ENCODE measurements around the gene SFTA2. TPM values are rescaled to one million over a fixed set of nuclear protein-coding genes. Genes with fewer than 3 reads are reported as not detected.
"Not testable (repeated sequence)": the region's sequence is repeated elsewhere in the genome, so short reads cannot be mapped to it uniquely, and the experiment has no call there.

The SFTA2 gene
- total and polyA plus RNA-seq, 7 donors: 3.6 TPM; not detected in 6

- Histone ChIP-seq H3K4me3 (no peak overlapping the region), H3K36me3 (peaks cover 6 to 18% (median 13%) of the 10 kb centered on the region in 4 donors), H3K9me3 (no peaks in the 10 kb centered on the region), H3K4me1 (peaks cover 0 to 4% (median 2%) of the 10 kb centered on the region in 4 donors), H3K27me3 (no peaks in the 10 kb centered on the region), H3K27ac (no peak overlapping the region)
- no peak for DNase-seq
- TF ChIP-seq POLR2AphosphoS5 (IDR thresholded peaks at IDR 0.05) (no peak), POLR2A (IDR thresholded peaks at IDR 0.05) (no peak), EP300 (IDR thresholded peaks at IDR 0.05) (no peak)
- TF ChIP-seq, protein P1, sequence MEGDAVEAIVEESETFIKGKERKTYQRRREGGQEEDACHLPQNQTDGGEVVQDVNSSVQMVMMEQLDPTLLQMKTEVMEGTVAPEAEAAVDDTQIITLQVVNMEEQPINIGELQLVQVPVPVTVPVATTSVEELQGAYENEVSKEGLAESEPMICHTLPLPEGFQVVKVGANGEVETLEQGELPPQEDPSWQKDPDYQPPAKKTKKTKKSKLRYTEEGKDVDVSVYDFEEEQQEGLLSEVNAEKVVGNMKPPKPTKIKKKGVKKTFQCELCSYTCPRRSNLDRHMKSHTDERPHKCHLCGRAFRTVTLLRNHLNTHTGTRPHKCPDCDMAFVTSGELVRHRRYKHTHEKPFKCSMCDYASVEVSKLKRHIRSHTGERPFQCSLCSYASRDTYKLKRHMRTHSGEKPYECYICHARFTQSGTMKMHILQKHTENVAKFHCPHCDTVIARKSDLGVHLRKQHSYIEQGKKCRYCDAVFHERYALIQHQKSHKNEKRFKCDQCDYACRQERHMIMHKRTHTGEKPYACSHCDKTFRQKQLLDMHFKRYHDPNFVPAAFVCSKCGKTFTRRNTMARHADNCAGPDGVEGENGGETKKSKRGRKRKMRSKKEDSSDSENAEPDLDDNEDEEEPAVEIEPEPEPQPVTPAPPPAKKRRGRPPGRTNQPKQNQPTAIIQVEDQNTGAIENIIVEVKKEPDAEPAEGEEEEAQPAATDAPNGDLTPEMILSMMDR (IDR thresholded peaks at IDR 0.05): no peak
- 84 to 91% methylated on average over 4 of the region's 4 CpGs for WGBS, 2 donors
- intact Hi-C loops (cut with DNase I): no loop called here
Observed at GRCh38 chr6:30903236-30903635, 28.7 kb downstream of the SFTA2 start.

- H3K27ac ChIP-seq: no peak overlapping the region
- WGBS, 2 donors: 30 to 40% methylated on average over 5 of the region's 5 CpGs
- intact Hi-C loops (cut with DNase I): no loop called here
- H3K4me3 ChIP-seq: no peak overlapping the region
- peaks cover 12 to 23% (median 16%) of the 10 kb centered on the region in 4 donors for H3K36me3 ChIP-seq
- no peaks in the 10 kb centered on the region for H3K9me3 ChIP-seq
- peaks cover 0 to 4% (median 2%) of the 10 kb centered on the region in 4 donors for H3K4me1 ChIP-seq
- H3K27me3 ChIP-seq: no peaks in the 10 kb centered on the region
- TF ChIP-seq POLR2AphosphoS5 (IDR thresholded peaks at IDR 0.05) (no peak), POLR2A (IDR thresholded peaks at IDR 0.05) (no peak), EP300 (IDR thresholded peaks at IDR 0.05) (no peak)
- TF ChIP-seq, protein P1 (IDR thresholded peaks at IDR 0.05): no peak
- no peak for DNase-seq
Observed at GRCh38 chr6:30902709-30903108, 29.3 kb downstream of the SFTA2 start.

DNA sequence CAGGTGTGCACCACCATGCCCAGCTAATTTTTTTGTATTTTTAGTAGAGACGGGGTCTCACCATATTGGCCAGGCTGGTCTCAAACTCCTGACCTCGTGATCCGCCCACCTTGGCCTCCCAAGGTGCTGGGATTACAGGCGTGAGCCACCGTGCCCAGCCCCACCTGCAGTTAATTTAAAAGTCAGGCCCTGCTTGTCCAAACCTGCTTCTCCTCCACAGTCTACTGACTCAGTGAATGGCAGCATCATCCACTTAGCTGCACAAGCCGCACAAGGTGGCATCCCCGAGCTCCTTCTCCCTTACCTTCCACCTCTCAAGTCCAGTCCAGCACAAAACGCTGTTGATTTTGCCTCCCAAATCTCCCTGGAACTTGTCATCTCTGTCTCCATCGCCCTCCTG, 29.8 kb downstream of the SFTA2 start:
- H3K36me3 ChIP-seq: peaks cover 17 to 28% (median 20%) of the 10 kb centered on the region in 4 donors
- 72 to 85% methylated on average over 9 of the region's 9 CpGs for WGBS, 2 donors
- intact Hi-C loops (cut with DNase I); H3K4me3 ChIP-seq; H3K27me3 ChIP-seq; H3K4me1 ChIP-seq; H3K27ac ChIP-seq; H3K9me3 ChIP-seq; DNase-seq: not testable (repeated sequence)

- intact Hi-C loops (cut with DNase I): no loop called here
- no peak overlapping the region for H3K27ac ChIP-seq
- H3K9me3 ChIP-seq: no peaks in the 10 kb centered on the region
- no peaks in the 10 kb centered on the region for H3K4me1 ChIP-seq
- TF ChIP-seq EP300 (IDR thresholded peaks at IDR 0.05): no peak
- no peak for TF ChIP-seq POLR2AphosphoS5 (IDR thresholded peaks at IDR 0.05)
- TF ChIP-seq, protein P1 (IDR thresholded peaks at IDR 0.05): no peak
- no peak for TF ChIP-seq POLR2A (IDR thresholded peaks at IDR 0.05)
- H3K27me3 ChIP-seq: no peaks in the 10 kb centered on the region
- H3K36me3 ChIP-seq: peaks cover 19 to 36% (median 24%) of the 10 kb centered on the region in 4 donors
- no peak overlapping the region for H3K4me3 ChIP-seq
- DNase-seq: no peak
Observed at GRCh38 chr6:30901436-30901835, 30.5 kb downstream of the SFTA2 start.

- Histone ChIP-seq H3K4me1 (no peaks in the 10 kb centered on the region), H3K27me3 (no peaks in the 10 kb centered on the region), H3K36me3 (peaks cover 19 to 40% (median 26%) of the 10 kb centered on the region in 4 donors), H3K4me3 (no peak overlapping the region), H3K9me3 (no peaks in the 10 kb centered on the region), H3K27ac (no peak overlapping the region)
- WGBS, 2 donors: 79 to 81% methylated on average over 1 of the region's 1 CpG
- no peak for DNase-seq
- TF ChIP-seq EP300 (IDR thresholded peaks at IDR 0.05) (no peak), POLR2AphosphoS5 (IDR thresholded peaks at IDR 0.05) (no peak), POLR2A (IDR thresholded peaks at IDR 0.05) (no peak)
- TF ChIP-seq, protein P1 (IDR thresholded peaks at IDR 0.05): no peak
- intact Hi-C loops (cut with DNase I): no loop called here
Observed at GRCh38 chr6:30900863-30901417, 31.0 kb downstream of the SFTA2 start.

All from sigmoid colon (tissue), 7 donors.